ENCODE results near the gene VASN. TPM values are rescaled to one million over a fixed set of nuclear protein-coding genes. Genes with fewer than 3 reads are reported as not detected.

The VASN gene
- total RNA-seq, 2 experiments from 2014 or later: not detected

DNA sequence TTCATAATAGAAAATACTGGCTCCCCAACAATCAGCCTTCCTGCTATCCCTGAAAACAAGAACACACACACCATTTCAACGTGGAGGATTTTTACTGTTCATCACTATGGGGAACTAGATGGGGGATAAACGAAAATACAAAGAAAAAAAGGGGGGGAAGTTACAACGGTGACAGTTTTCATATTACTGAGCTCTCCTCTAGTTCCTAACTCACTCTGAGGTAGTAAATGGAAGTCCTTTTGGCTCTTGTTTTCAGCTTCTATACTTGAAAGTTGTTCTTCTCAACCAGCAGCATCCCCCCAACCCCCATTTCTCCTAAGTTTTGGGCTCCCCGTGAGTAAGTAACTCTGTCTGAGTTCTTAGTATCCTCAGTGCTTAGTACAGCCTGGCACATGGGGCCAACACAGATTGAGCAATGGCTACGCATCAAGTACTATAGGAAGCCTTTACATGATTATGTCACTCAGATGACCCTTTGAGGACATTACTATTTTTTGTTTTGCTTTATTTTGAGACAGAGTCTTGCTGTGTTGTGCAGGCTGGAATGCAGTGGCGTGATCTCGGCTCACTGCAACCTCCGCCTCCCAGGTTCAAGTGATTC lies 49.0 kb downstream of the VASN start:
- Histone ChIP-seq H4K20me1 (ENCODE audit: insufficient read depth, low read length) (peaks cover under 1% of the 10 kb centered on the region; the same call in 1 of the 2 replicates), H3K9me2 (ENCODE audit: insufficient read depth, low read length) (no peaks in the 10 kb centered on the region), H3K27ac (ENCODE audit: low read depth, low read length, poor library complexity, severe bottlenecking) (no peak overlapping the region), H2AFZ (ENCODE audit: low read length) (no peak overlapping the region), H3K4me3 (ENCODE audit: low read depth, low read length, poor library complexity, severe bottlenecking) (no peak overlapping the region), H3K4me2 (ENCODE audit: low read length) (no peak overlapping the region), H3K4me1 (ENCODE audit: insufficient read depth, low read length, poor library complexity, severe bottlenecking) (peaks cover 14% of the 10 kb centered on the region), H3K79me2 (ENCODE audit: insufficient read depth, low read depth, low read length) (peaks cover 9% of the 10 kb centered on the region), H3K9me3 (ENCODE audit: low read length) (no peaks in the 10 kb centered on the region), H3K36me3 (ENCODE audit: insufficient read depth, low read length) (no peaks in the 10 kb centered on the region)
- no TSS peak for BruUV-seq (replicated peaks)
- no peak for DNase-seq (ENCODE audit: low spot score)
- ChIA-PET POLR2A (interaction anchor here (0.8 kb wide), 1 partner anchor 56 kb away, joined by 5 read pairs; no protein-coding TSS in a partner anchor), CTCF (ENCODE audit: unreplicated experiment) (no interaction called here)
- TF ChIP-seq, protein P1, sequence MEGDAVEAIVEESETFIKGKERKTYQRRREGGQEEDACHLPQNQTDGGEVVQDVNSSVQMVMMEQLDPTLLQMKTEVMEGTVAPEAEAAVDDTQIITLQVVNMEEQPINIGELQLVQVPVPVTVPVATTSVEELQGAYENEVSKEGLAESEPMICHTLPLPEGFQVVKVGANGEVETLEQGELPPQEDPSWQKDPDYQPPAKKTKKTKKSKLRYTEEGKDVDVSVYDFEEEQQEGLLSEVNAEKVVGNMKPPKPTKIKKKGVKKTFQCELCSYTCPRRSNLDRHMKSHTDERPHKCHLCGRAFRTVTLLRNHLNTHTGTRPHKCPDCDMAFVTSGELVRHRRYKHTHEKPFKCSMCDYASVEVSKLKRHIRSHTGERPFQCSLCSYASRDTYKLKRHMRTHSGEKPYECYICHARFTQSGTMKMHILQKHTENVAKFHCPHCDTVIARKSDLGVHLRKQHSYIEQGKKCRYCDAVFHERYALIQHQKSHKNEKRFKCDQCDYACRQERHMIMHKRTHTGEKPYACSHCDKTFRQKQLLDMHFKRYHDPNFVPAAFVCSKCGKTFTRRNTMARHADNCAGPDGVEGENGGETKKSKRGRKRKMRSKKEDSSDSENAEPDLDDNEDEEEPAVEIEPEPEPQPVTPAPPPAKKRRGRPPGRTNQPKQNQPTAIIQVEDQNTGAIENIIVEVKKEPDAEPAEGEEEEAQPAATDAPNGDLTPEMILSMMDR (conservative IDR thresholded peaks at IDR 0.05; ENCODE audit: low read length): no peak
- no peak for TF ChIP-seq EZH2phosphoT487 (IDR thresholded peaks at IDR 0.05; ENCODE audit: borderline replicate concordance, low read depth, low read length)
- intact Hi-C loops (cut with micrococcal nuclease; ENCODE audit: unreplicated experiment): loop anchor here (10.0 kb wide), 1 partner anchor 424 kb away; the partner anchor contains the start of genes GLYR1 and UBN1

DNA sequence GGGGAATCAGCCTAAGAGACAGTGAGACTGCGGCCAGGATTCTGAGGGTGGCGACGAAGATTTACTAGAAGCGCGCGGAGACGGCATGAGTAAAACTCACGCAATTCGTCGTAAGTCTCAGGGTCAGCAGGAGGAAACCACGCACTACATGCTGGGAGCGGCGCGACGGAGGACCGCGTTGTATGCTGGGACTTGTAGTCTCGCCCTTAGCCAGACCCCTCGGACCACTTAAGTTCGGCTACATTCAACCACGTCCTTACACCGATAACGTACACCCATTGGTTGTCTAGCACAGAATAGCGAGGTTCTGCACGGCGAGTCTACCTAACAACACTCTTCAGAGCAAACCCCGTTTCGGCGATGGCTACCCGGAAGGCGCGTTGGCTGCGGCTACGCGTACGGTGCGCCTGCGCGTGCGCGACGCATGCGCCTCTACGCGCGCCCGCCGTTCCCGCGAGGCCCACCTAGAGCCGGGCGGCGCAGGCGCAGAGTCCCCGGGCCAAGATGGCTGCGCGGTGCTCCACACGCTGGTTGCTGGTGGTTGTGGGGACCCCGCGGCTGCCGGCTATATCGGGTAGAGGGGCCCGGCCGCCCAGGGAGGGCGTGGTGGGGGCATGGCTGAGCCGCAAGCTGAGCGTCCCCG lies 53.9 kb downstream of the VASN start, which contains the start of gene DNAJA3:
DNAJA3 (plus strand) TSS at position 491 of the 643 bp plus-strand sequence; CDS start at position 505, 14 bp downstream.
- BruUV-seq (replicated peaks): no TSS peak
- H4K20me1 ChIP-seq (ENCODE audit: insufficient read depth, low read length): no peaks in the 10 kb centered on the region
- peaks cover 50% of the 10 kb centered on the region for H3K79me2 ChIP-seq (ENCODE audit: insufficient read depth, low read depth, low read length)
- H3K36me3 ChIP-seq (ENCODE audit: insufficient read depth, low read length): peaks cover 36% of the 10 kb centered on the region
- no peaks in the 10 kb centered on the region for H3K9me2 ChIP-seq (ENCODE audit: insufficient read depth, low read length)
- H2AFZ ChIP-seq (ENCODE audit: low read length): peak within 1 kb of the TSS; percentile 89
- ChIA-PET POLR2A (no interaction called here), CTCF (ENCODE audit: unreplicated experiment) (no interaction called here)
- intact Hi-C loops (cut with micrococcal nuclease; ENCODE audit: unreplicated experiment): loop anchor here (1.0 to 10.0 kb wide), 2 partner anchors 49 to 419 kb away; partner anchors contain the start of genes GLYR1, NMRAL1 and UBN1
- H3K27ac ChIP-seq (ENCODE audit: low read depth, low read length, poor library complexity, severe bottlenecking): peak within 1 kb of the TSS; percentile 88
- H3K4me1 ChIP-seq (ENCODE audit: insufficient read depth, low read length, poor library complexity, severe bottlenecking): peaks cover 23% of the 10 kb centered on the region
- no peaks in the 10 kb centered on the region for H3K9me3 ChIP-seq (ENCODE audit: low read length)
- TF ChIP-seq, protein P1 (conservative IDR thresholded peaks at IDR 0.05; ENCODE audit: low read length): no peak
- no peak for TF ChIP-seq EZH2phosphoT487 (IDR thresholded peaks at IDR 0.05; ENCODE audit: borderline replicate concordance, low read depth, low read length)
- H3K4me3 ChIP-seq (ENCODE audit: low read depth, low read length, poor library complexity, severe bottlenecking): peak within 1 kb of the TSS; percentile 90
- peak within 1 kb of the TSS; percentile 99 for H3K4me2 ChIP-seq (ENCODE audit: low read length)
- peak; percentile 97 for DNase-seq (ENCODE audit: low spot score)
